Activated naive CD4-positive, alpha-beta T cell treated with anti-CD3 and anti-CD28 coated beads for 36 hours (primary cell): ENCODE measurements around the gene CASS4. TPM values are rescaled to one million over a fixed set of nuclear protein-coding genes. Genes with fewer than 3 reads are reported as not detected.
A peak's percentile ranks its signal among the peaks of the same experiment; 100 is the strongest.
"Not testable (repeated sequence)": the region's sequence is repeated elsewhere in the genome, so short reads cannot be mapped to it uniquely, and the experiment has no call there.

Source experiments
- CTCF ChIA-PET: fragments of 350-600 bp; sonication (Branson Sonifier 250); formaldehyde crosslinking; loops from one replicate; lab custom pipeline; 2021; ENCODE audit warnings: antibody characterized with exemption; lab: Charles Lee
- DNase-seq: peaks from one replicate; pipeline ENCODE4 v3.0.0-alpha.2; 2020
- H3K27ac Mint-ChIP-seq: one replicate; pipeline ENCODE4 v1.8.0; 2021; ENCODE audit warnings: mild to moderate bottlenecking, mixed read lengths
- H3K27me3 Mint-ChIP-seq: one replicate; pipeline ENCODE4 v1.8.0; 2021; ENCODE audit warnings: low read depth, mixed read lengths
- H3K36me3 Mint-ChIP-seq: one replicate; pipeline ENCODE4 v1.8.0; 2021; ENCODE audit warnings: low read depth, mixed read lengths
- H3K4me1 Mint-ChIP-seq: one replicate; pipeline ENCODE4 v1.8.0; 2021; ENCODE audit warnings: low read depth, mixed read lengths
- H3K4me3 Mint-ChIP-seq: one replicate; pipeline ENCODE4 v1.8.0; 2021; ENCODE audit warnings: mild to moderate bottlenecking, moderate library complexity, mixed read lengths
- H3K9me3 Mint-ChIP-seq: one replicate; pipeline ENCODE4 v1.8.0; 2021; ENCODE audit warnings: mixed read lengths
- intact Hi-C: fragments of 100-400 bp; cut with micrococcal nuclease; formaldehyde crosslinking; loops from one replicate; pipeline ENCODE4 v1.15.1; 2023
- total RNA-seq, 2 experiments: library from RNA; stranded (reverse); gene quantifications; one replicate each; pipeline ENCODE4 v1.2.3, GENCODE V29; 2021

Gene CASS4
- total RNA-seq, 2 experiments from 2014 or later = 5.1 to 5.2 TPM

GRCh38 chr20:56393653-56394052, 18.4 kb upstream of the CASS4 start:
- intact Hi-C loops = no loop called here
- Mint-ChIP-seq H3K4me1 (peaks cover 34% of the 10 kb centered on the region), H3K27me3 (no peaks in the 10 kb centered on the region), H3K9me3 (no peaks in the 10 kb centered on the region), H3K27ac (no peak overlapping the region), H3K4me3 (no peak overlapping the region), H3K36me3 (peaks cover 57% of the 10 kb centered on the region)
- CTCF ChIA-PET = interaction anchor here (0.9 to 1.1 kb wide), 2 partner anchors 18 to 44 kb away, joined by 3 read pairs; partner anchors contain the start of gene CASS4
- no peak for DNase-seq

GRCh38 chr20:56395166-56395565, 16.9 kb upstream of the CASS4 start:
- intact Hi-C loops = no loop called here
- Mint-ChIP-seq H3K27ac (no peak overlapping the region), H3K4me1 (peaks cover 40% of the 10 kb centered on the region), H3K9me3 (no peaks in the 10 kb centered on the region), H3K27me3 (no peaks in the 10 kb centered on the region), H3K4me3 (no peak overlapping the region), H3K36me3 (peaks cover 55% of the 10 kb centered on the region)
- DNase-seq = no peak
- CTCF ChIA-PET = interaction anchor here (0.7 to 1.3 kb wide), 3 partner anchors 18 to 44 kb away, joined by 3 to 4 read pairs (median 3); no protein-coding TSS in a partner anchor

GRCh38 chr20:56400001-56400640, 11.9 kb upstream of the CASS4 start:
- Mint-ChIP-seq H3K4me1 (peaks cover 26% of the 10 kb centered on the region), H3K9me3 (no peaks in the 10 kb centered on the region), H3K4me3 (no peak overlapping the region), H3K27me3 (no peaks in the 10 kb centered on the region), H3K27ac (no peak overlapping the region), H3K36me3 (peaks cover 62% of the 10 kb centered on the region)
- CTCF ChIA-PET = interaction anchor here (0.9 to 1.5 kb wide), 6 partner anchors 12 to 91 kb away, joined by 3 to 6 read pairs (median 4); partner anchors contain the start of genes CASS4 and RTF2
- intact Hi-C loops = loop anchor here (5.0 kb wide), 1 partner anchor 102 kb away; no protein-coding TSS in a partner anchor
- DNase-seq = peak; percentile 80

GRCh38 chr20:56403465-56403864, 8.6 kb upstream of the CASS4 start:
- no peak for DNase-seq
- H3K27ac Mint-ChIP-seq = peak overlapping the region; percentile 41
- H3K4me3 Mint-ChIP-seq = no peak overlapping the region
- H3K4me1 Mint-ChIP-seq = peaks cover 23% of the 10 kb centered on the region
- H3K27me3 Mint-ChIP-seq = no peaks in the 10 kb centered on the region
- intact Hi-C loops = loop anchor here (5.0 kb wide), 1 partner anchor 99 kb away; no protein-coding TSS in a partner anchor
- H3K36me3 Mint-ChIP-seq = peaks cover 64% of the 10 kb centered on the region
- H3K9me3 Mint-ChIP-seq = no peaks in the 10 kb centered on the region
- CTCF ChIA-PET = no interaction called here

- H3K9me3 Mint-ChIP-seq, H3K4me3 Mint-ChIP-seq, H3K27me3 Mint-ChIP-seq, intact Hi-C loops, DNase-seq: not testable (repeated sequence)
- Mint-ChIP-seq H3K4me1 (peaks cover 19% of the 10 kb centered on the region), H3K36me3 (peaks cover 57% of the 10 kb centered on the region), H3K27ac (peak overlapping the region; percentile 24)
- CTCF ChIA-PET = interaction anchor here (0.8 kb wide), 1 partner anchor 10 kb away, joined by 3 read pairs; no protein-coding TSS in a partner anchor
These were observed 6.7 kb upstream of the CASS4 start for GRCh38 chr20:56405356-56405755.

- CTCF ChIA-PET = no interaction called here
- Mint-ChIP-seq H3K9me3 (no peaks in the 10 kb centered on the region), H3K27me3 (no peaks in the 10 kb centered on the region), H3K4me1 (peaks cover 31% of the 10 kb centered on the region), H3K4me3 (no peak overlapping the region), H3K27ac (no peak overlapping the region), H3K36me3 (peaks cover 52% of the 10 kb centered on the region)
- intact Hi-C loops = no loop called here
- no peak for DNase-seq
These were observed 5.2 kb upstream of the CASS4 start for GRCh38 chr20:56406910-56407309.

- Mint-ChIP-seq H3K4me1 (peaks cover 48% of the 10 kb centered on the region), H3K9me3 (peaks cover 3% of the 10 kb centered on the region), H3K36me3 (peaks cover 52% of the 10 kb centered on the region), H3K27ac (no peak overlapping the region), H3K27me3 (no peaks in the 10 kb centered on the region), H3K4me3 (no peak overlapping the region)
- CTCF ChIA-PET = interaction anchor here (0.6 kb wide), 1 partner anchor 70 kb away, joined by 3 read pairs; no protein-coding TSS in a partner anchor
- intact Hi-C loops = no loop called here
- no peak for DNase-seq
These were observed 2.5 kb upstream of the CASS4 start for GRCh38 chr20:56409521-56409920.

- Mint-ChIP-seq H3K27me3 (no peaks in the 10 kb centered on the region), H3K4me3 (no peak overlapping the region), H3K36me3 (peaks cover 52% of the 10 kb centered on the region), H3K4me1 (peaks cover 51% of the 10 kb centered on the region), H3K27ac (peak overlapping the region; percentile 22), H3K9me3 (peaks cover 3% of the 10 kb centered on the region)
- CTCF ChIA-PET = interaction anchor here (0.6 kb wide), 1 partner anchor 69 kb away, joined by 3 read pairs; no protein-coding TSS in a partner anchor
- no peak for DNase-seq
- intact Hi-C loops = loop anchor here (10.0 kb wide), 1 partner anchor 1205 kb away; no protein-coding TSS in a partner anchor
These were observed 2.1 kb upstream of the CASS4 start for GRCh38 chr20:56409956-56410355.

- Mint-ChIP-seq H3K27ac (peak overlapping the region; percentile 98), H3K4me1 (peaks cover 56% of the 10 kb centered on the region), H3K4me3 (peak overlapping the region; percentile 89), H3K36me3 (peaks cover 42% of the 10 kb centered on the region)
- not testable (repeated sequence) for DNase-seq, H3K9me3 Mint-ChIP-seq, H3K27me3 Mint-ChIP-seq
- intact Hi-C loops = loop anchor here (10.0 kb wide), 1 partner anchor 1204 kb away; no protein-coding TSS in a partner anchor
- CTCF ChIA-PET = interaction anchor here (1.0 to 1.9 kb wide), 5 partner anchors 10 to 18 kb away, joined by 3 to 10 read pairs (median 3); no protein-coding TSS in a partner anchor
These were observed 773 bp upstream of the CASS4 start for GRCh38 chr20:56411287-56411686.

- peaks cover 3% of the 10 kb centered on the region for H3K9me3 Mint-ChIP-seq
- peak overlapping the region; percentile 89 for H3K4me3 Mint-ChIP-seq
- DNase-seq = no peak
- H3K4me1 Mint-ChIP-seq = peaks cover 68% of the 10 kb centered on the region
- CTCF ChIA-PET = interaction anchor here (0.9 to 1.9 kb wide), 9 partner anchors 9 to 57 kb away, joined by 3 to 10 read pairs (median 4); partner anchors contain the start of genes AURKA and RTF2
- H3K27ac Mint-ChIP-seq = peak overlapping the region; percentile 98
- intact Hi-C loops = loop anchor here (1.0 to 10.0 kb wide), 3 partner anchors 20 to 1202 kb away; partner anchors contain the start of genes AURKA and CSTF1
- peaks cover 32% of the 10 kb centered on the region for H3K36me3 Mint-ChIP-seq
- H3K27me3 Mint-ChIP-seq = no peaks in the 10 kb centered on the region
These were observed 372 bp downstream of the CASS4 start for GRCh38 chr20:56412473-56412790.

GRCh38 chr20:56412949-56413348, 889 bp downstream of the CASS4 start:
- Mint-ChIP-seq H3K36me3 (peaks cover 29% of the 10 kb centered on the region), H3K27ac (peak overlapping the region; percentile 98), H3K9me3 (peaks cover 3% of the 10 kb centered on the region), H3K27me3 (no peaks in the 10 kb centered on the region), H3K4me1 (peaks cover 73% of the 10 kb centered on the region), H3K4me3 (peak overlapping the region; percentile 89)
- no peak for DNase-seq
- CTCF ChIA-PET = interaction anchor here (0.7 to 1.9 kb wide), 7 partner anchors 9 to 138 kb away, joined by 3 to 10 read pairs (median 4); partner anchors contain the start of gene AURKA
- intact Hi-C loops = loop anchor here (1.0 to 10.0 kb wide), 3 partner anchors 21 to 1202 kb away; partner anchors contain the start of genes AURKA and CSTF1
